ENCODE measurements around the gene CARS2.

CARS2 gene

GRCh38 chr13:110685305-110686020 lies 20.5 kb downstream of the CARS2 start:
- no peak overlapping the region for H3K27ac ChIP-seq (ENCODE audit: extremely low read depth, low read depth, low read length)
- no peak for TF ChIP-seq ZNF792 (tag by site-specific recombination; IDR thresholded peaks at IDR 0.05)
- TF ChIP-seq ZNF10 (tag by site-specific recombination; IDR thresholded peaks at IDR 0.05): no peak
- no peak for TF ChIP-seq REST (tag by site-specific recombination; IDR thresholded peaks at IDR 0.05)
- TF ChIP-seq, protein P1, sequence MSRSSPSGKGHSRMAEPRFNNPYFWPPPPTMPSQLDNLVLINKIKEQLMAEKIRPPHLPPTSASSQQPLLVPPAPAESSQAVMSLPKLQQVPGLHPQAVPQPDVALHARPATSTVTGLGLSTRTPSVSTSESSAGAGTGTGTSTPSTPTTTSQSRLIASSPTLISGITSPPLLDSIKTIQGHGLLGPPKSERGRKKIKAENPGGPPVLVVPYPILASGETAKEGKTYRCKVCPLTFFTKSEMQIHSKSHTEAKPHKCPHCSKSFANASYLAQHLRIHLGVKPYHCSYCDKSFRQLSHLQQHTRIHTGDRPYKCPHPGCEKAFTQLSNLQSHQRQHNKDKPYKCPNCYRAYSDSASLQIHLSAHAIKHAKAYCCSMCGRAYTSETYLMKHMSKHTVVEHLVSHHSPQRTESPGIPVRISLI (tag by site-specific recombination; IDR thresholded peaks at IDR 0.05): no peak
- TF ChIP-seq MYNN (tag by site-specific recombination; IDR thresholded peaks at IDR 0.05; ENCODE audit: borderline replicate concordance): no peak
- TF ChIP-seq ZEB2 (tag by site-specific recombination; IDR thresholded peaks at IDR 0.05): no peak
- TF ChIP-seq ZNF571 (tag by site-specific recombination; IDR thresholded peaks at IDR 0.05): no peak
- no peak for TF ChIP-seq ZNF514 (tag by site-specific recombination; IDR thresholded peaks at IDR 0.05)
- no peak for TF ChIP-seq ZBTB49 (tag by site-specific recombination; IDR thresholded peaks at IDR 0.05; ENCODE audit: low read depth)
- no peak for TF ChIP-seq BCL11B (tag by site-specific recombination; IDR thresholded peaks at IDR 0.05; ENCODE audit: low read depth)
- TF ChIP-seq ZNF48 (tag by site-specific recombination; IDR thresholded peaks at IDR 0.05): no peak
- no peak for TF ChIP-seq ZNF23 (tag by site-specific recombination; IDR thresholded peaks at IDR 0.05; ENCODE audit: borderline replicate concordance)
- ChIA-PET POLR2A (no interaction called here), CTCF (no interaction called here)
- H3K9me3 ChIP-seq (ENCODE audit: control insufficient read depth, insufficient read depth, low read depth, low read length): no peaks in the 10 kb centered on the region
- no peak overlapping the region for H3K4me3 ChIP-seq (ENCODE audit: low read depth, low read length)
- H3K4me1 ChIP-seq (ENCODE audit: control insufficient read depth, insufficient read depth, low read length): no peaks in the 10 kb centered on the region
- peaks cover 10 to 75% of the 10 kb centered on the region in 2 experiments; a peak in 2 of 3 replicates for H3K36me3 ChIP-seq (ENCODE audit: control insufficient read depth in 2 of 2, insufficient read depth in 1 of 2, low read length in 2 of 2)

DNA sequence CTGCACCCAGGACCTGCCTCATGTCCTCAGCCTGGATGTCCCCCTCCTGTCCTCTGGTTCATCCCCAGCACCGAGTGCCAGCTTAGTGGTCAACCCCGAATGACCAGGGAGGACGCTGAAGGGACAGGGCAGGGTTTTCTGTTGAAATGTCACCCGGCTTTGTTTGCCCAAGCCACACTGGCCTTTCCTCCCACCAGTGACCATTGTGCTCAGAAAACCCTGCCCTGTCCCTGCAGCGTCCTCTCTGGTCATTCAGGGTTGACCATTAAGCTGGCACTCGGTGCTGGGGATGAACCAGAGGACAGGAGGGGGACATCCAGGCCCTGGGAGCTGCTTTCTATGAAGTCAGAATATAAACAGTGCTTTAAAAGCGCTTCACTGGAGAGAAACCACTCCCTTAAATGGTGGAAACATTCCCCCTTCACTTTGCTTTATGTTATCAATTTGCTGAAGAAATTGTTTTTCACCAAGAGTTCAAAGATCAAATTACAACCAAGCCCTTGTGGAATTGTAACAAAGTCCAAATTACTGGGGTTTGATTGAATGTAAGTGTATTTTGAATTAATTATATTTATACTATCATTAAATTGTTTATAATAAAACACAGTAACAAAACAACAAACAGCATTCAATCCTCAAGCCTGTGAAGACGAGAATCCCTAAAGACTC lies 21.4 kb downstream of the CARS2 start:
- Histone ChIP-seq H3K27ac (ENCODE audit: extremely low read depth, low read depth, low read length) (no peak overlapping the region), H3K4me1 (ENCODE audit: control insufficient read depth, insufficient read depth, low read length) (no peaks in the 10 kb centered on the region), H3K9me3 (ENCODE audit: control insufficient read depth, insufficient read depth, low read depth, low read length) (no peaks in the 10 kb centered on the region), H3K4me3 (ENCODE audit: low read depth, low read length) (no peak overlapping the region), H3K36me3 (ENCODE audit: control insufficient read depth in 2 of 2, insufficient read depth in 1 of 2, low read length in 2 of 2) (peaks cover 10 to 75% of the 10 kb centered on the region in 2 experiments; a peak in 2 of 3 replicates)
- CTCF ChIA-PET: interaction anchor here (1.3 kb wide), 1 partner anchor 134 kb away, joined by 3 read pairs; no protein-coding TSS in a partner anchor
- POLR2A ChIA-PET: interaction anchor here (1.6 kb wide), 1 partner anchor 31 kb away, joined by 7 read pairs; no protein-coding TSS in a partner anchor
- no peak for TF ChIP-seq SP2 (tag by site-specific recombination; IDR thresholded peaks at IDR 0.05)
- TF ChIP-seq ZNF558 (tag by site-specific recombination; IDR thresholded peaks at IDR 0.05): no peak
- no peak for TF ChIP-seq ZNF530 (tag by site-specific recombination; IDR thresholded peaks at IDR 0.05; ENCODE audit: low read depth)
- no peak for TF ChIP-seq ZFP3 (tag by site-specific recombination; IDR thresholded peaks at IDR 0.05; ENCODE audit: low read depth)
- TF ChIP-seq, protein P2, sequence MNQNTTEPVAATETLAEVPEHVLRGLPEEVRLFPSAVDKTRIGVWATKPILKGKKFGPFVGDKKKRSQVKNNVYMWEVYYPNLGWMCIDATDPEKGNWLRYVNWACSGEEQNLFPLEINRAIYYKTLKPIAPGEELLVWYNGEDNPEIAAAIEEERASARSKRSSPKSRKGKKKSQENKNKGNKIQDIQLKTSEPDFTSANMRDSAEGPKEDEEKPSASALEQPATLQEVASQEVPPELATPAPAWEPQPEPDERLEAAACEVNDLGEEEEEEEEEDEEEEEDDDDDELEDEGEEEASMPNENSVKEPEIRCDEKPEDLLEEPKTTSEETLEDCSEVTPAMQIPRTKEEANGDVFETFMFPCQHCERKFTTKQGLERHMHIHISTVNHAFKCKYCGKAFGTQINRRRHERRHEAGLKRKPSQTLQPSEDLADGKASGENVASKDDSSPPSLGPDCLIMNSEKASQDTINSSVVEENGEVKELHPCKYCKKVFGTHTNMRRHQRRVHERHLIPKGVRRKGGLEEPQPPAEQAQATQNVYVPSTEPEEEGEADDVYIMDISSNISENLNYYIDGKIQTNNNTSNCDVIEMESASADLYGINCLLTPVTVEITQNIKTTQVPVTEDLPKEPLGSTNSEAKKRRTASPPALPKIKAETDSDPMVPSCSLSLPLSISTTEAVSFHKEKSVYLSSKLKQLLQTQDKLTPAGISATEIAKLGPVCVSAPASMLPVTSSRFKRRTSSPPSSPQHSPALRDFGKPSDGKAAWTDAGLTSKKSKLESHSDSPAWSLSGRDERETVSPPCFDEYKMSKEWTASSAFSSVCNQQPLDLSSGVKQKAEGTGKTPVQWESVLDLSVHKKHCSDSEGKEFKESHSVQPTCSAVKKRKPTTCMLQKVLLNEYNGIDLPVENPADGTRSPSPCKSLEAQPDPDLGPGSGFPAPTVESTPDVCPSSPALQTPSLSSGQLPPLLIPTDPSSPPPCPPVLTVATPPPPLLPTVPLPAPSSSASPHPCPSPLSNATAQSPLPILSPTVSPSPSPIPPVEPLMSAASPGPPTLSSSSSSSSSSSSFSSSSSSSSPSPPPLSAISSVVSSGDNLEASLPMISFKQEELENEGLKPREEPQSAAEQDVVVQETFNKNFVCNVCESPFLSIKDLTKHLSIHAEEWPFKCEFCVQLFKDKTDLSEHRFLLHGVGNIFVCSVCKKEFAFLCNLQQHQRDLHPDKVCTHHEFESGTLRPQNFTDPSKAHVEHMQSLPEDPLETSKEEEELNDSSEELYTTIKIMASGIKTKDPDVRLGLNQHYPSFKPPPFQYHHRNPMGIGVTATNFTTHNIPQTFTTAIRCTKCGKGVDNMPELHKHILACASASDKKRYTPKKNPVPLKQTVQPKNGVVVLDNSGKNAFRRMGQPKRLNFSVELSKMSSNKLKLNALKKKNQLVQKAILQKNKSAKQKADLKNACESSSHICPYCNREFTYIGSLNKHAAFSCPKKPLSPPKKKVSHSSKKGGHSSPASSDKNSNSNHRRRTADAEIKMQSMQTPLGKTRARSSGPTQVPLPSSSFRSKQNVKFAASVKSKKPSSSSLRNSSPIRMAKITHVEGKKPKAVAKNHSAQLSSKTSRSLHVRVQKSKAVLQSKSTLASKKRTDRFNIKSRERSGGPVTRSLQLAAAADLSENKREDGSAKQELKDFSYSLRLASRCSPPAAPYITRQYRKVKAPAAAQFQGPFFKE (tag by site-specific recombination; IDR thresholded peaks at IDR 0.05; ENCODE audit: borderline replicate concordance): no peak
- TF ChIP-seq ZNF610 (tag by site-specific recombination; IDR thresholded peaks at IDR 0.05; ENCODE audit: borderline replicate concordance): no peak
- no peak for TF ChIP-seq BCL6B (tag by site-specific recombination; IDR thresholded peaks at IDR 0.05)

Measured in HEK293 (cell line).